Hematopoietic multipotent progenitor cell treated with erythropoietin and hydrocortisone succinate and interleukin-3 and kit ligand, for 15 days (in vitro differentiated cells): ENCODE measurements around the gene SLC30A10.
"Not testable (repeated sequence)": the region's sequence is repeated elsewhere in the genome, so short reads cannot be mapped to it uniquely, and the experiment has no call there.

ENCODE experiments used
- DNase-seq: peaks from one replicate; pipeline ENCODE4 v3.0.0-alpha.2; 2015; ENCODE audit warnings: low spot score

SLC30A10 gene

GRCh38 chr1:219927298-219927955 lies 930 bp downstream of the SLC30A10 start:
- no peak for DNase-seq

- DNase-seq, result no peak
Measured at GRCh38 chr1:219926363-219926998, 1.9 kb downstream of the SLC30A10 start.

- DNase-seq, result no peak
Measured at GRCh38 chr1:219924342-219924741, 4.0 kb downstream of the SLC30A10 start.

GRCh38 chr1:219917851-219918466 lies 10.4 kb downstream of the SLC30A10 start:
- DNase-seq, result no peak

GRCh38 chr1:219917281-219917680 lies 11.1 kb downstream of the SLC30A10 start:
- DNase-seq, result no peak

GRCh38 chr1:219916257-219916656 lies 12.1 kb downstream of the SLC30A10 start:
- DNase-seq, result no peak

- DNase-seq, result no peak
Measured at GRCh38 chr1:219913005-219913770, 15.2 kb downstream of the SLC30A10 start.

GRCh38 chr1:219910716-219911115 lies 17.6 kb downstream of the SLC30A10 start:
- DNase-seq, result no peak

GRCh38 chr1:219909476-219909875 lies 18.9 kb downstream of the SLC30A10 start:
- DNase-seq, result no peak

- DNase-seq, result no peak
Measured at GRCh38 chr1:219908170-219908569, 20.2 kb downstream of the SLC30A10 start.

- DNase-seq, result no peak
Measured at GRCh38 chr1:219907772-219908070, 20.6 kb downstream of the SLC30A10 start.

GRCh38 chr1:219906924-219907771 lies 21.2 kb downstream of the SLC30A10 start:
- peak; percentile 72 for DNase-seq

- not testable (repeated sequence) for DNase-seq
Measured at GRCh38 chr1:219906565-219906923, 21.8 kb downstream of the SLC30A10 start.

- no peak for DNase-seq
Measured at GRCh38 chr1:219905524-219905923, 22.8 kb downstream of the SLC30A10 start.

- no peak for DNase-seq
Measured at GRCh38 chr1:219904934-219905333, 23.4 kb downstream of the SLC30A10 start.

GRCh38 chr1:219903353-219903871 lies 24.9 kb downstream of the SLC30A10 start:
- DNase-seq, result no peak

- no peak for DNase-seq
Measured at GRCh38 chr1:219902951-219903350, 25.4 kb downstream of the SLC30A10 start.

GRCh38 chr1:219900882-219901281 lies 27.5 kb downstream of the SLC30A10 start:
- no peak for DNase-seq

GRCh38 chr1:219900201-219900600 lies 28.2 kb downstream of the SLC30A10 start:
- DNase-seq, result no peak

- DNase-seq, result no peak
Measured at GRCh38 chr1:219898375-219898774, 30.0 kb downstream of the SLC30A10 start.

- DNase-seq, result no peak
Measured at GRCh38 chr1:219897914-219898313, 30.4 kb downstream of the SLC30A10 start.

- DNase-seq, result not testable (repeated sequence)
Measured at GRCh38 chr1:219892271-219892670, 36.1 kb downstream of the SLC30A10 start.
